Heart left ventricle (tissue), 13 donors: Measurements from ENCODE around the gene ATP6V1G1.

Source experiments
- CTCF ChIP-seq, 12 donors: fragments of 200-600 bp; sonication (generic) in 4 of 12; IDR thresholded peaks; one replicate each; pipeline versions ENCODE4 v1.5.0 to v1.8.0; 2018 to 2022; ENCODE audit warnings: antibody characterized with exemption in 12 of 12, mild to moderate bottlenecking in 5 of 12
- POLR2A ChIP-seq, 2 donors: fragments of 450-650 bp; IDR thresholded peaks; one replicate each; pipeline ENCODE4 v1.6.1; 2017; ENCODE audit warnings: antibody characterized with exemption in 2 of 2, mild to moderate bottlenecking in 2 of 2, moderate library complexity in 2 of 2
- donor health status: ischemic (EF 13 %, LVEDD 7.1; RV severe dilation, severe dysfunction).
- donor health status: DM: no; HTN: yes; CAD: no.
- donor health status: DM: no; HTN: no; CAD: no.
- donor health status: ischemic (EF 25% LVEDD 6.9; RV normal size, moderate dysfunction).
- donor health status: ischemic (EF 25% LVEDD 5.7; RV mildly dilated, moderate dysfunction).
- donor health status: ischemic (EF 35%, LVEDD 5.7; RV mildly dilated, moderate dysfunction).
- donor health status: nonischemic (EF 11% LVEDD 7.7; RV severe dilation, severe dysfunction).
- donor health status: DM: yes; HTN: yes; CAD: no.
- donor health status: PGD.
- donor health status: ischemic (EF 29% LVEDD 5.4; RV normal size, mild dysfunction).
- donor health status: nonischemic (EF 23%, LVEDD 6.1; RV moderate dilation, normal function).

GRCh38 chr9:114571391-114571790 lies 16.2 kb upstream of the ATP6V1G1 start:
- TF ChIP-seq POLR2A (IDR thresholded peaks at IDR 0.05) = no peak
- TF ChIP-seq CTCF (IDR thresholded peaks at IDR 0.05) = no peak
